Measurements from ENCODE around the gene LHFPL6. TPM values are rescaled to one million over a fixed set of nuclear protein-coding genes. Genes with fewer than 3 reads are reported as not detected.

The LHFPL6 gene
- total and polyA plus RNA-seq, 2 experiments from 2014 or later, result 7.8 to 9.5 TPM

- ATAC-seq (no peak), DNase-seq (ENCODE audit: low spot score) (no peak)
- TF ChIP-seq ZNF114 (CRISPR knock-in tag; IDR thresholded peaks at IDR 0.05) (no peak), ZNF462 (CRISPR knock-in tag; IDR thresholded peaks at IDR 0.05) (no peak), STAT1 (IDR thresholded peaks at IDR 0.05; ENCODE audit: unreplicated experiment) (no peak), JUNB (IDR thresholded peaks at IDR 0.05; ENCODE audit: unreplicated experiment) (no peak), CREB1 (CRISPR knock-in tag; IDR thresholded peaks at IDR 0.05; ENCODE audit: low read depth) (no peak)
- TF ChIP-seq, protein P1, sequence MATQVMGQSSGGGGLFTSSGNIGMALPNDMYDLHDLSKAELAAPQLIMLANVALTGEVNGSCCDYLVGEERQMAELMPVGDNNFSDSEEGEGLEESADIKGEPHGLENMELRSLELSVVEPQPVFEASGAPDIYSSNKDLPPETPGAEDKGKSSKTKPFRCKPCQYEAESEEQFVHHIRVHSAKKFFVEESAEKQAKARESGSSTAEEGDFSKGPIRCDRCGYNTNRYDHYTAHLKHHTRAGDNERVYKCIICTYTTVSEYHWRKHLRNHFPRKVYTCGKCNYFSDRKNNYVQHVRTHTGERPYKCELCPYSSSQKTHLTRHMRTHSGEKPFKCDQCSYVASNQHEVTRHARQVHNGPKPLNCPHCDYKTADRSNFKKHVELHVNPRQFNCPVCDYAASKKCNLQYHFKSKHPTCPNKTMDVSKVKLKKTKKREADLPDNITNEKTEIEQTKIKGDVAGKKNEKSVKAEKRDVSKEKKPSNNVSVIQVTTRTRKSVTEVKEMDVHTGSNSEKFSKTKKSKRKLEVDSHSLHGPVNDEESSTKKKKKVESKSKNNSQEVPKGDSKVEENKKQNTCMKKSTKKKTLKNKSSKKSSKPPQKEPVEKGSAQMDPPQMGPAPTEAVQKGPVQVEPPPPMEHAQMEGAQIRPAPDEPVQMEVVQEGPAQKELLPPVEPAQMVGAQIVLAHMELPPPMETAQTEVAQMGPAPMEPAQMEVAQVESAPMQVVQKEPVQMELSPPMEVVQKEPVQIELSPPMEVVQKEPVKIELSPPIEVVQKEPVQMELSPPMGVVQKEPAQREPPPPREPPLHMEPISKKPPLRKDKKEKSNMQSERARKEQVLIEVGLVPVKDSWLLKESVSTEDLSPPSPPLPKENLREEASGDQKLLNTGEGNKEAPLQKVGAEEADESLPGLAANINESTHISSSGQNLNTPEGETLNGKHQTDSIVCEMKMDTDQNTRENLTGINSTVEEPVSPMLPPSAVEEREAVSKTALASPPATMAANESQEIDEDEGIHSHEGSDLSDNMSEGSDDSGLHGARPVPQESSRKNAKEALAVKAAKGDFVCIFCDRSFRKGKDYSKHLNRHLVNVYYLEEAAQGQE (IDR thresholded peaks at IDR 0.05; ENCODE audit: unreplicated experiment), result no peak
- TF ChIP-seq, protein P2, sequence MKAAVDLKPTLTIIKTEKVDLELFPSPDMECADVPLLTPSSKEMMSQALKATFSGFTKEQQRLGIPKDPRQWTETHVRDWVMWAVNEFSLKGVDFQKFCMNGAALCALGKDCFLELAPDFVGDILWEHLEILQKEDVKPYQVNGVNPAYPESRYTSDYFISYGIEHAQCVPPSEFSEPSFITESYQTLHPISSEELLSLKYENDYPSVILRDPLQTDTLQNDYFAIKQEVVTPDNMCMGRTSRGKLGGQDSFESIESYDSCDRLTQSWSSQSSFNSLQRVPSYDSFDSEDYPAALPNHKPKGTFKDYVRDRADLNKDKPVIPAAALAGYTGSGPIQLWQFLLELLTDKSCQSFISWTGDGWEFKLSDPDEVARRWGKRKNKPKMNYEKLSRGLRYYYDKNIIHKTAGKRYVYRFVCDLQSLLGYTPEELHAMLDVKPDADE (IDR thresholded peaks at IDR 0.05), result no peak
- Mint-ChIP-seq H3K9me3 (no peaks in the 10 kb centered on the region), H3K36me3 (ENCODE audit: low read depth) (no peaks in the 10 kb centered on the region), H3K27me3 (ENCODE audit: insufficient read depth, low read depth, poor library complexity) (peaks cover 56% of the 10 kb centered on the region), H3K4me1 (no peaks in the 10 kb centered on the region; the same call in 2 of the 3 replicates), H3K27ac (no peak overlapping the region), H3K4me3 (no peak overlapping the region)
- Histone ChIP-seq H3K27me3 (ENCODE audit: insufficient read depth) (peaks cover 100% of the 10 kb centered on the region), H3K4me2 (no peak overlapping the region), H4K20me1 (replicated peaks; ENCODE audit: insufficient read depth) (peaks cover 8% of the 10 kb centered on the region), H2AFZ (no peak overlapping the region), H3K27ac (ENCODE audit: low read depth) (no peak overlapping the region), H3K4me3 (no peak overlapping the region), H3K79me2 (replicated peaks; ENCODE audit: insufficient read depth) (no peaks in the 10 kb centered on the region), H3K9me2 (ENCODE audit: insufficient read depth) (no peaks in the 10 kb centered on the region), H3K36me3 (ENCODE audit: insufficient read depth) (no peaks in the 10 kb centered on the region), H3F3A (replicated peaks; ENCODE audit: low read depth) (no peaks in the 10 kb centered on the region), H3K4me1 (ENCODE audit: insufficient read depth) (no peaks in the 10 kb centered on the region)
Measured at GRCh38 chr13:39391761-39392160, 211.2 kb downstream of the LHFPL6 start.

Measured in GM23338 (cell line).